AG09309 (cell line): Measurements from ENCODE around the gene NDC80.

ENCODE experiments used
- DNase-seq: peaks from one replicate; pipeline ENCODE4 v3.0.0-alpha.2; 2010; ENCODE audit warnings: low read depth
- H3K4me3 ChIP-seq: 2 replicates; pipeline ENCODE4 v1.5.1; 2011; ENCODE audit warnings: mild to moderate bottlenecking, low read depth, low read length, moderate library complexity; ENCODE audit not compliant: control insufficient read depth
- CTCF ChIP-seq: IDR thresholded peaks from 2 replicates; pipeline ENCODE4 v1.5.1; 2011; ENCODE audit warnings: mild to moderate bottlenecking, low read depth, low read length, inconsistent platforms; ENCODE audit not compliant: insufficient read depth, control insufficient read depth; ENCODE audit errors: missing control alignments

Gene NDC80

GRCh38 chr18:2629003-2629402 is 57.6 kb downstream of the NDC80 start:
- no peak for DNase-seq
- no peak overlapping the region for H3K4me3 ChIP-seq
- no peak for TF ChIP-seq CTCF

GRCh38 chr18:2635586-2635985 is 64.2 kb downstream of the NDC80 start:
- TF ChIP-seq CTCF, result no peak
- no peak overlapping the region for H3K4me3 ChIP-seq
- no peak for DNase-seq

- no peak for DNase-seq
- no peak overlapping the region for H3K4me3 ChIP-seq
- no peak for TF ChIP-seq CTCF
Measured at GRCh38 chr18:2636126-2636631, 64.8 kb downstream of the NDC80 start.

GRCh38 chr18:2641638-2642037 is 70.3 kb downstream of the NDC80 start:
- DNase-seq, result no peak
- H3K4me3 ChIP-seq, result no peak overlapping the region
- no peak for TF ChIP-seq CTCF

GRCh38 chr18:2642771-2643170 is 71.4 kb downstream of the NDC80 start:
- TF ChIP-seq CTCF, result no peak
- no peak overlapping the region for H3K4me3 ChIP-seq
- DNase-seq, result no peak

- TF ChIP-seq CTCF, result no peak
- no peak for DNase-seq
- no peak overlapping the region for H3K4me3 ChIP-seq
Measured at GRCh38 chr18:2644535-2644934, 73.2 kb downstream of the NDC80 start.

- TF ChIP-seq CTCF, result no peak
- no peak overlapping the region for H3K4me3 ChIP-seq
- no peak for DNase-seq
Measured at GRCh38 chr18:2651981-2652380, 80.6 kb downstream of the NDC80 start.
